ENCODE results near the gene IFT122.
A peak's percentile ranks its signal among the peaks of the same experiment; 100 is the strongest.

Gene IFT122

DNA sequence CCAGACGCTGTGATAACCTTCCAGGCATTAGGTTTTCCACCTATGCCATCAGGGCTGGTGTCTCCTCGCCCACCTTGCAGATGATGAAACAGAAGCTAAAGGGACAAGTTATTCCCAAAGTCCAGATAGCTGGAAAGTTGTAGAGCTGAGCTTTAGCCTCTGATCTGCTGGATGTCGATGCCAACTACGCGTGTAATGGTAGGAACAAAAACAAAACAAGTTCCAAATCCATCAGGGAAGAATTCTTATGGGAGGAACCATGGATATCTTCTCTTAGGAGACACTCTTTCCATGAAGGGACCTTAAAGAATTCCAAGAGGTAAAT lies 60.3 kb downstream of the IFT122 start:
- H3K4me3 ChIP-seq (ENCODE audit: low read length) = no peak overlapping the region

DNA sequence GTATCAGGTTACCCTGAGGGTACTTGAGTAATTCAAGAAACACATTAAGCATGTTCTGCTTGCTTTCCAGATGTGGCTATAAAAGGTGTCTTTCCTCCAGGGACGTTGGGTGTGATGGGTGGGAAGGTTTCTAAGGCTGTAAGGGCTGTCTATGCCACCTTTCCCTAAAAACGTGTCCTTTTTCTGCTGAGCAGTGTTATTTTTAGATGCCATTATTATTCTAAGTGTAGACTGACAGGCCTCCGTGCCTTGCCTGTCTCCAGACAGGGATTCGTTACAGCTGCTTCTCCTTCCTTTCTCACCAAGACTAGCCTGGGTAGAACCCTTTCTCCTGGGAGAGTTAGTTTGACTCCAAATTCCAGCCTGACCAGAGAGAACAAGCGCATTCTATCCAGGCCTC lies 61.6 kb downstream of the IFT122 start:
- H3K4me3 ChIP-seq (ENCODE audit: low read length) = no peak overlapping the region
- DNase-seq (ENCODE audit: low read depth) = no peak
- TF ChIP-seq, protein P1, sequence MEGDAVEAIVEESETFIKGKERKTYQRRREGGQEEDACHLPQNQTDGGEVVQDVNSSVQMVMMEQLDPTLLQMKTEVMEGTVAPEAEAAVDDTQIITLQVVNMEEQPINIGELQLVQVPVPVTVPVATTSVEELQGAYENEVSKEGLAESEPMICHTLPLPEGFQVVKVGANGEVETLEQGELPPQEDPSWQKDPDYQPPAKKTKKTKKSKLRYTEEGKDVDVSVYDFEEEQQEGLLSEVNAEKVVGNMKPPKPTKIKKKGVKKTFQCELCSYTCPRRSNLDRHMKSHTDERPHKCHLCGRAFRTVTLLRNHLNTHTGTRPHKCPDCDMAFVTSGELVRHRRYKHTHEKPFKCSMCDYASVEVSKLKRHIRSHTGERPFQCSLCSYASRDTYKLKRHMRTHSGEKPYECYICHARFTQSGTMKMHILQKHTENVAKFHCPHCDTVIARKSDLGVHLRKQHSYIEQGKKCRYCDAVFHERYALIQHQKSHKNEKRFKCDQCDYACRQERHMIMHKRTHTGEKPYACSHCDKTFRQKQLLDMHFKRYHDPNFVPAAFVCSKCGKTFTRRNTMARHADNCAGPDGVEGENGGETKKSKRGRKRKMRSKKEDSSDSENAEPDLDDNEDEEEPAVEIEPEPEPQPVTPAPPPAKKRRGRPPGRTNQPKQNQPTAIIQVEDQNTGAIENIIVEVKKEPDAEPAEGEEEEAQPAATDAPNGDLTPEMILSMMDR (IDR thresholded peaks at IDR 0.05; ENCODE audit: insufficient read depth, low read depth, low read length, missing control alignments) = no peak

More for the DNA sequence above, 60.3 kb downstream of the IFT122 start:
- TF ChIP-seq, protein P1 (IDR thresholded peaks at IDR 0.05; ENCODE audit: insufficient read depth, low read depth, low read length, missing control alignments) = no peak
- no peak for DNase-seq (ENCODE audit: low read depth)

DNA sequence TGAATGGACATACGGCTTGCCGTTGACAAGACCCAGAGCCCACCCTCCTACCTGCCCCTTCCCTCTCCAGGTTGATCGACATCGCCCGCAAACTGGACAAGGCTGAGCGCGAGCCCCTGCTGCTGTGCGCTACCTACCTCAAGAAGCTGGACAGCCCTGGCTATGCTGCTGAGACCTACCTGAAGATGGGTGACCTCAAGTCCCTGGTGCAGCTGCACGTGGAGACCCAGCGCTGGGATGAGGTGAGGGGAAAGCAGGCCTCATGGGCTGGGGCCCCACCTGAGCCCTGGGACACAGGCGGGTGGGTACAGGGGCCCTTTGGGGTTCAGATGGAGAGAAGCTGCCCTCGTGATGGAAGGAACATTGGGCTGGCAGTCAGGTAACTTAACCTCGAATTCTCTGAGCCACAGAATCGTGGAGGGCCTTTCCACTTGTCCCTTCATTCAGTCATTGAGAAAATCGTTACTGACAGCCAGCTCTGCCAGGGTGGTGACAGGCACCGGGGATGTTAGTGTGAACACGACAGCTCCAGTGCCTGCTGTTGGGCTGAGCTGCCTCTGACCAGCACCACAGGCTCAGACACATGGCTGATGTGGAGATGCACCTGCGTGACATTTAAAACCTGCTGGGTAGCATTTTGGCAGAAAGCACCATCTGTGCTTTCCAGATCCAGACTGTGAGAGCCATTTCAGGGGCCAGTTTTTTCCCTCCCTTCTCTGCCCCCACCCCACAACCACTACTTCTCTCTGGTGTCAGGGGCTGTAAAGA lies 62.8 kb downstream of the IFT122 start:
- DNase-seq (ENCODE audit: low read depth) = no peak
- TF ChIP-seq, protein P1 (IDR thresholded peaks at IDR 0.05; ENCODE audit: insufficient read depth, low read depth, low read length, missing control alignments) = no peak
- H3K4me3 ChIP-seq (ENCODE audit: low read length) = no peak overlapping the region

DNA sequence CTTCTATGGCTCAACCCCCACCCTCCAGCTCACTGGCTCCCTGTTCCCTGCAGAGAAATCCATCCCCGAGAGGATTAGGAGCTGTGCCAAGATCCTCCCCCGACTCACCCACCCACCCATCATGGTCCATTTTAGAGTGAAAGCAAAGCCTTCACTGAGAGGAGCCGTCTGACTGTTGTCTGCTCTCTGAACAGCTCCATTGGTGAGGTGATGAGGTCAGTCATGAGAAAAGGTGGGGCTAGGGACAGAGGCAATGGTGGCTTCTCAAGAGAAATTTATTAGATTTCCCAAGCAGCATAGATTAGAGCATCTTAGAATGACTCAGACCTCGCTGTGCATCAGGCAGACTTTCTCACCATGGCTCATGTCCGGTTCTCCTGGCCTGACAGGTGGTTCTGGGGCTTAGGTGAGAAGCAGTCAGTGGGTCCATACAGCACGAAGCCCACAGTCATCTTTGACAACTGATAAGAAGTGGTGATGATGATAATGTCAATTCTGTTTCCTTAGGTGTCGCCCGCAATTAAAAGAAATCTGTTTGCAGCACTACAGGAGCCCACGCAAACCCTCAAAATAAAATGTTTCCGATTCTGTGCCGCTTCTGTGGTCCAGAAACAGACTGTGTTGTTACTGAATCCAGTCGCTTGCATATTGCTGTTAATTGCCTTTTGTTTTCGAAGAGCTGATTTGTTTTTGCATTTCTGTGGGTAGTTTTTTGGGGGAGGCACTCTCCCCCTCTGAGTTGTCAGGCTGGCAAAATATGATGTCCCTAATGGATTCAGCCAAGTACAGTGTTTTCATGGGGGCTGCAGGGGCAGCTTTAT lies 63.7 kb downstream of the IFT122 start:
- peak; percentile 37 for DNase-seq (ENCODE audit: low read depth)
- H3K4me3 ChIP-seq (ENCODE audit: low read length) = no peak overlapping the region
- TF ChIP-seq, protein P1 (IDR thresholded peaks at IDR 0.05; ENCODE audit: insufficient read depth, low read depth, low read length, missing control alignments) = no peak

DNA sequence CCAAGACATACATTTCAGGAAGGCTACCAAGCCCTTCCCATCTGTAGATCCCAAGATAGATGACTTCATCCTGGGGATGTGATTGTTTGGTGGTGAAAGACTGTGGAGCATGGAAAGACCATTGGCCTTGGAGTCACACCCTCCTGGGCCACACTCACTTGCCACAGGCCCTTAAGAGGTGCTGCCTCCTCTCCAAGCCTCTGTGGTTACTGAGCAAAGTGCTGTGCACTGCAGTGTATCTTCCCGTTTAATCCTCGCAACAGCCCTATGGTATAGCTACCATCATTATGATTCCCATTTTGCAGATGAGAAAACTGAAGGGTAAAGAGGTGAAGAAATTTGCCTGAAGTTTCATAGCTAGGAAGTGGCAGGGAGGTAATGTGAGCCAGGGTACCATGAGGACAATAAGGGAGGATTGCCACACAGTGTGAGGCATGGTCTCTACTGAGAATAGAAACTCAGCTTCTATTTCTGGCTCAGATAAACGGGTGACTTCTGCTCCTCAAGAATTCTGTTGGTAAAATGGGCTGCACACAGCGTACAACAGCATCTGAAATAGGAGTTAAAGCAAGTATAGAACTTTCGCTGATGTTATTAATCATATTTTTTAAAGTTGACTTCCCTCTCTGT lies 64.6 kb downstream of the IFT122 start:
- TF ChIP-seq, protein P1 (IDR thresholded peaks at IDR 0.05; ENCODE audit: insufficient read depth, low read depth, low read length, missing control alignments) = no peak
- no peak for DNase-seq (ENCODE audit: low read depth)
- no peak overlapping the region for H3K4me3 ChIP-seq (ENCODE audit: low read length)

DNA sequence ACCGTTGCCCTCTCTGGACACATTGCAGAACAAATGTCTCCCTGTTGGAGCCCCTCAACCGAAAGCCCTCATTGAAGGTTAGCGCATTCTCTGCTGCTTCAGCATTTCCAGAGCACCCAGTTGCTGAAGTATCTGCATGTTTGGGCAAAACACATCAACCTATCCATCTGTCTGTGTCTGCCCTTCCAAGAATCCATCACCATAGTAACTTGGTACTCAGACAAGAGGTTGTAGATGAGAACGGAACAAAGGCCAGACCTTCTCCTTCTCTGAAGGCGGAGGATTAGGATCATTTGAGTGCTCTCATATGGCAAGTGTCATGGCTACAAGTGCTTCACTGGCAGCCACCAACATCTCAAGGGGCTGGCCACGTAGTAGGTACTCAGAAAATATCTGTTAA lies 65.3 kb downstream of the IFT122 start:
- no peak for DNase-seq (ENCODE audit: low read depth)
- no peak overlapping the region for H3K4me3 ChIP-seq (ENCODE audit: low read length)
- TF ChIP-seq, protein P1 (IDR thresholded peaks at IDR 0.05; ENCODE audit: insufficient read depth, low read depth, low read length, missing control alignments) = no peak

Measured in epithelial cell of esophagus (primary cell).